Measurements from ENCODE around the gene TLR3. TPM values are rescaled to one million over a fixed set of nuclear protein-coding genes. Genes with fewer than 3 reads are reported as not detected.

TLR3 gene
- total and polyA plus RNA-seq, 4 donors: 3.2 to 15.1 (median 10.2) TPM

GRCh38 chr4:186051096-186051495, 17.9 kb upstream of the TLR3 start:
- Histone ChIP-seq H3K4me3 (no peak overlapping the region), H3K4me1 (ENCODE audit: control insufficient read depth in 5 of 5, insufficient read depth in 5 of 5, low read length in 5 of 5) (no peaks in the 10 kb centered on the region), H3K27ac (ENCODE audit: low read depth in 1 of 2, low read length in 1 of 2) (no peak overlapping the region), H3K9me3 (ENCODE audit: control insufficient read depth in 4 of 4, insufficient read depth in 3 of 4, low read length in 3 of 4) (no peaks in the 10 kb centered on the region), H3K9ac (ENCODE audit: insufficient read depth in 1 of 2, low read length in 2 of 2) (no peak overlapping the region), H3K36me3 (ENCODE audit: control insufficient read depth in 4 of 4, insufficient read depth in 4 of 4, low read length in 4 of 4) (no peaks in the 10 kb centered on the region), H3K27me3 (ENCODE audit: control insufficient read depth in 3 of 3, insufficient read depth in 3 of 3, low read length in 2 of 3) (no peaks in the 10 kb centered on the region)
- 75 to 82% methylated on average over 11 of the region's 11 CpGs for WGBS, 2 donors
- no peak for TF ChIP-seq CTCF (IDR thresholded peaks at IDR 0.05; ENCODE audit: control extremely low read depth, extremely low read depth)
- no peak for ATAC-seq (ENCODE audit: insufficient read depth, low FRiP score)
- no peak for DNase-seq

- 58 to 75% methylated on average over 6 of the region's 6 CpGs for WGBS, 2 donors
- no peak for ATAC-seq (ENCODE audit: insufficient read depth, low FRiP score)
These were observed 10.5 kb upstream of the TLR3 start for GRCh38 chr4:186058253-186058979.

GRCh38 chr4:186058980-186059316, 10.0 kb upstream of the TLR3 start:
- Histone ChIP-seq H3K9ac (ENCODE audit: insufficient read depth in 1 of 2, low read length in 2 of 2) (no peak overlapping the region), H3K27ac (ENCODE audit: low read depth in 1 of 2, low read length in 1 of 2) (no peak overlapping the region), H3K9me3 (ENCODE audit: control insufficient read depth in 4 of 4, insufficient read depth in 3 of 4, low read length in 3 of 4) (no peaks in the 10 kb centered on the region), H3K36me3 (ENCODE audit: control insufficient read depth in 4 of 4, insufficient read depth in 4 of 4, low read length in 4 of 4) (no peaks in the 10 kb centered on the region), H3K4me1 (ENCODE audit: control insufficient read depth in 5 of 5, insufficient read depth in 5 of 5, low read length in 5 of 5) (no peaks in the 10 kb centered on the region), H3K27me3 (ENCODE audit: control insufficient read depth in 3 of 3, insufficient read depth in 3 of 3, low read length in 2 of 3) (no peaks in the 10 kb centered on the region), H3K4me3 (no peak overlapping the region)
- ATAC-seq (ENCODE audit: insufficient read depth, low FRiP score) (no peak), DNase-seq (no peak)
- no peak for TF ChIP-seq CTCF (IDR thresholded peaks at IDR 0.05; ENCODE audit: control extremely low read depth, extremely low read depth)
- WGBS, 2 donors: 64 to 65% methylated on average over 3 of the region's 3 CpGs

More at GRCh38 chr4:186058253-186058979, 10.5 kb upstream of the TLR3 start:
- Histone ChIP-seq H3K4me3 (no peak overlapping the region), H3K9me3 (ENCODE audit: control insufficient read depth in 4 of 4, insufficient read depth in 3 of 4, low read length in 3 of 4) (no peaks in the 10 kb centered on the region), H3K27ac (ENCODE audit: low read depth in 1 of 2, low read length in 1 of 2) (no peak overlapping the region), H3K9ac (ENCODE audit: insufficient read depth in 1 of 2, low read length in 2 of 2) (no peak overlapping the region), H3K36me3 (ENCODE audit: control insufficient read depth in 4 of 4, insufficient read depth in 4 of 4, low read length in 4 of 4) (no peaks in the 10 kb centered on the region), H3K27me3 (ENCODE audit: control insufficient read depth in 3 of 3, insufficient read depth in 3 of 3, low read length in 2 of 3) (no peaks in the 10 kb centered on the region), H3K4me1 (ENCODE audit: control insufficient read depth in 5 of 5, insufficient read depth in 5 of 5, low read length in 5 of 5) (no peaks in the 10 kb centered on the region)
- DNase-seq: no peak
- TF ChIP-seq CTCF (IDR thresholded peaks at IDR 0.05; ENCODE audit: control extremely low read depth, extremely low read depth): no peak

- DNase-seq (no peak), ATAC-seq (ENCODE audit: insufficient read depth, low FRiP score) (no peak)
- H3K27ac ChIP-seq (ENCODE audit: low read depth in 1 of 2, low read length in 1 of 2): no peak overlapping the region
- no peaks in the 10 kb centered on the region for H3K36me3 ChIP-seq (ENCODE audit: control insufficient read depth in 4 of 4, insufficient read depth in 4 of 4, low read length in 4 of 4)
- no peak overlapping the region for H3K9ac ChIP-seq (ENCODE audit: insufficient read depth in 1 of 2, low read length in 2 of 2)
- H3K4me1 ChIP-seq (ENCODE audit: control insufficient read depth in 5 of 5, insufficient read depth in 5 of 5, low read length in 5 of 5): no peaks in the 10 kb centered on the region
- TF ChIP-seq CTCF (IDR thresholded peaks at IDR 0.05; ENCODE audit: control extremely low read depth, extremely low read depth): no peak
- H3K9me3 ChIP-seq (ENCODE audit: control insufficient read depth in 4 of 4, insufficient read depth in 3 of 4, low read length in 3 of 4): no peaks in the 10 kb centered on the region
- no peaks in the 10 kb centered on the region for H3K27me3 ChIP-seq (ENCODE audit: control insufficient read depth in 3 of 3, insufficient read depth in 3 of 3, low read length in 2 of 3)
- H3K4me3 ChIP-seq: no peak overlapping the region
- 91 to 93% methylated on average over 4 of the region's 4 CpGs for WGBS, 2 donors
These were observed 7.0 kb upstream of the TLR3 start for GRCh38 chr4:186061921-186062320.

Data from lung (tissue), 12 donors.